ENCODE results near the gene CD83.
"Not testable (repeated sequence)": the region's sequence is repeated elsewhere in the genome, so short reads cannot be mapped to it uniquely, and the experiment has no call there.

Gene CD83

DNA sequence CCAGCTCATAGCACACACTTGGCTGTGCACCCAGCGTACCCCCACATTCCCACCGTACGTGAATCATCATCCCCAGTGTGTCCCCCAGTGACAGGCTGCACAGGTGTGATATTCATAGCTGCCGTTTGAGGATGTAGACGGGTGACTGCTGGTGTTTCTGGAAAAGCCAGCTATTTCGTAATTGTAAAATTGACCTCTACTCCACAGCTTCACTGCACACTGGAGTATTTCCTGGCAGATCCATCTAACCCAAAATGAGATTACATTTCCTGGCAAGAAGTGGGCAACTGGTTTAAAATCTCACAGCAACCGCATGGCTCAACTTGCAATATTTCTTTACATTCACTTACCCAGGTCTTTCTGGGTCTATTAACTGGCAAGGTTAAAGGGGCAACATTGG is 30.3 kb downstream of the CD83 start:
- Histone ChIP-seq H3K4me2 (ENCODE audit: low read length) (no peak overlapping the region), H3K27me3 (ENCODE audit: control insufficient read depth, insufficient read depth, low read length) (no peaks in the 10 kb centered on the region), H3K9me3 (ENCODE audit: control insufficient read depth, low read length) (no peaks in the 10 kb centered on the region), H3K9ac (no peak overlapping the region), H3K79me2 (no peaks in the 10 kb centered on the region), H3K36me3 (ENCODE audit: control insufficient read depth, insufficient read depth, low read length) (no peaks in the 10 kb centered on the region), H3K4me3 (ENCODE audit: low read depth, low read length) (no peak overlapping the region), H3K27ac (no peak overlapping the region), H3K4me1 (no peaks in the 10 kb centered on the region), H2AFZ (no peak overlapping the region)
- TF ChIP-seq, protein P1, sequence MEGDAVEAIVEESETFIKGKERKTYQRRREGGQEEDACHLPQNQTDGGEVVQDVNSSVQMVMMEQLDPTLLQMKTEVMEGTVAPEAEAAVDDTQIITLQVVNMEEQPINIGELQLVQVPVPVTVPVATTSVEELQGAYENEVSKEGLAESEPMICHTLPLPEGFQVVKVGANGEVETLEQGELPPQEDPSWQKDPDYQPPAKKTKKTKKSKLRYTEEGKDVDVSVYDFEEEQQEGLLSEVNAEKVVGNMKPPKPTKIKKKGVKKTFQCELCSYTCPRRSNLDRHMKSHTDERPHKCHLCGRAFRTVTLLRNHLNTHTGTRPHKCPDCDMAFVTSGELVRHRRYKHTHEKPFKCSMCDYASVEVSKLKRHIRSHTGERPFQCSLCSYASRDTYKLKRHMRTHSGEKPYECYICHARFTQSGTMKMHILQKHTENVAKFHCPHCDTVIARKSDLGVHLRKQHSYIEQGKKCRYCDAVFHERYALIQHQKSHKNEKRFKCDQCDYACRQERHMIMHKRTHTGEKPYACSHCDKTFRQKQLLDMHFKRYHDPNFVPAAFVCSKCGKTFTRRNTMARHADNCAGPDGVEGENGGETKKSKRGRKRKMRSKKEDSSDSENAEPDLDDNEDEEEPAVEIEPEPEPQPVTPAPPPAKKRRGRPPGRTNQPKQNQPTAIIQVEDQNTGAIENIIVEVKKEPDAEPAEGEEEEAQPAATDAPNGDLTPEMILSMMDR (IDR thresholded peaks at IDR 0.05), result no peak

DNA sequence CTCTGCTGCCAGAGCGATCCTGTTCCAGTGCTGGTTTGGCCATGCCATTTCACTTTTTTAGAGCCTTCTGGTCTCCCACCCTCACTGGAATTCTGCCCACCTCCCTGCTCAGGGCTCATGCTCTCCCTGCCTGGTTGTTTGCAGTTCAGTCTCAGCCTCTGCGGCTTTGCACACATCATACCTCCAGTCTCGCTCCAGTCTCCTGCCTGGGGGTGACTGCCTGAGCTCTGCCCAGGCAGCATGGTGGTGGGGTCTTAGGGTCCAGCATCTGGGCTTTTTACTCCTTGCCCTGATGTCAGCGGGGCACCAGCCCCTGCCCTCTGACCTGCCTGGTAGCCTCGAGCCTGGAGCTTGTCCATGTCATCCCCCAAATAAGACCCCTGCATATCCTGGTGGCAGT is 30.9 kb downstream of the CD83 start:
- Histone ChIP-seq H3K4me1 (no peaks in the 10 kb centered on the region), H3K36me3 (ENCODE audit: control insufficient read depth, insufficient read depth, low read length) (no peaks in the 10 kb centered on the region), H3K4me2 (ENCODE audit: low read length) (no peak overlapping the region), H3K27me3 (ENCODE audit: control insufficient read depth, insufficient read depth, low read length) (no peaks in the 10 kb centered on the region), H3K9me3 (ENCODE audit: control insufficient read depth, low read length) (no peaks in the 10 kb centered on the region), H3K27ac (no peak overlapping the region), H3K9ac (no peak overlapping the region), H3K79me2 (no peaks in the 10 kb centered on the region), H2AFZ (no peak overlapping the region), H3K4me3 (ENCODE audit: low read depth, low read length) (no peak overlapping the region)
- TF ChIP-seq, protein P1 (IDR thresholded peaks at IDR 0.05), result no peak

DNA sequence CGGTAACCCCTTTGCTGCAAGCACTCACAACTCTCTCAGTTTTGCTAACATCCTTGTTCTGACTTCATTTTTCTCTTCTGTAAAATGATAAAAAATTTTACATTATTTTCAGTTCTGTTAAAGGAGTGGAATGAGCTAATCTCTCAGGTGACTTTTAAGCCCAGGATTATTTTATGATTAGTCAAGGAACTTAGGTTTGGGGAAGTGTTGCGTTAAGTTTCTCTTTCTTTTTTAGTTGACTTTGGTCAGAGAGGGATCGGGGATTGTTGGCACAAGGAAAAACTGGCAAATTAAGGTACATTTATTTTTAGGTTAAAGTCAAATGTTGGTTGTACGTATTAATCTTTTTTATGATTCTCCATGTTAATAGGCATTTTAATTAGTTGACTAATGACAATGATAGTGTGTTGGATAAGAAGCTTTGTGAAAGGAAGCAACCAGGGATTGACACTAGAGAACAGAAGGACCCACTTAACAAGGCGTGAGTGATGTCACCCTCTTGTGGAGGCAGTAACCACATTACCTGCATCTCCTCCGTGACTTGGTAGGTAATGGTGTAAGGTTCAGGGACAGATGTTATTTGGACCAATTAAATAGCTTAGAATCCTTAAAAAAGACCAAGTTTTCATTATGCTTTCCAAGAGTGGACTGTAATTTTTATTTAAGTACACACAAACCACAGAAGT is 31.6 kb downstream of the CD83 start:
- Histone ChIP-seq H3K27me3 (ENCODE audit: control insufficient read depth, insufficient read depth, low read length) (no peaks in the 10 kb centered on the region), H3K79me2 (no peaks in the 10 kb centered on the region), H3K36me3 (ENCODE audit: control insufficient read depth, insufficient read depth, low read length) (no peaks in the 10 kb centered on the region), H3K4me2 (ENCODE audit: low read length) (no peak overlapping the region), H3K9ac (no peak overlapping the region), H3K4me1 (no peaks in the 10 kb centered on the region), H3K27ac (no peak overlapping the region), H3K9me3 (ENCODE audit: control insufficient read depth, low read length) (no peaks in the 10 kb centered on the region), H2AFZ (no peak overlapping the region), H3K4me3 (ENCODE audit: low read depth, low read length) (no peak overlapping the region)
- TF ChIP-seq, protein P1 (IDR thresholded peaks at IDR 0.05), result no peak

DNA sequence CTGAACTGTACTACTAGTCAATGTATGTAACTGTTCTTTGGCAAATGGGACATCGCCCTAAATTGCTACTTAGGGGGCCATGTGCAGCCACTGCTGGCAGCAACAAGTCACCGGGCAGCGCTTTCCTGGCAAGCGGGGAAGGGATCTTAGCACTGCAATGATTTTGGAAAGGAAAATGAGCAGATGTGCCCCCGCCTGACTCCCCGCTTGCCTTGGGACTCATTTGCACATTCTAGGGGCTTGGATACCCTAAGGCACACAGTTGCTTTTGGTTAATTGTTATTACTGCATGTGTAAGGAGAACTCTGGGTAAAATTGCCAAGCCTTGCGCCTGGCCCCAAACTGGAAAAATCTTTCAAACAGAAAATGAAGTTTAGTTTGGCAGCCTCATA is 32.2 kb downstream of the CD83 start:
- Histone ChIP-seq H3K4me1 (no peaks in the 10 kb centered on the region), H2AFZ (no peak overlapping the region), H3K27me3 (ENCODE audit: control insufficient read depth, insufficient read depth, low read length) (no peaks in the 10 kb centered on the region), H3K4me2 (ENCODE audit: low read length) (no peak overlapping the region), H3K9me3 (ENCODE audit: control insufficient read depth, low read length) (no peaks in the 10 kb centered on the region), H3K79me2 (no peaks in the 10 kb centered on the region), H3K36me3 (ENCODE audit: control insufficient read depth, insufficient read depth, low read length) (no peaks in the 10 kb centered on the region), H3K4me3 (ENCODE audit: low read depth, low read length) (no peak overlapping the region), H3K9ac (no peak overlapping the region), H3K27ac (no peak overlapping the region)
- TF ChIP-seq, protein P1 (IDR thresholded peaks at IDR 0.05), result no peak

DNA sequence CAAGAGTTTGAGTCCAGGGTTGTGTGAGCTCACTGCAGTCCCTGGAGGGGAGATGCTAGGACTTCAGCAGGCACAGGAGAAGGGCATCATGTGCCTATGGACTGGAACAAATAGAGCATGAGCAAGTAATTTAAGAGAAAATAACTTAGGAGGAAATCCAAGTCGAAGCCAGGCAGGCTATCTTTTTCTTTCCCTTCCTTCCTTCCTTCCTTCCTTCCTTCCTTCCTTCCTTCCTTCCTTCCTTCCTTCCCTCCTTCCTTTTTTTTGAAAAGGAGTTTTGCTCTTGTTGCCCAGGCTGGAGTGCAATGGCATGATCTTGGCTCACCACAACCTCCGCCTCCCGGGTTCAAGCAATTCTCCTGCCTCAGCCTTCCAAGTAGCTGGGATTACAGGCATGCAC is 33.7 kb downstream of the CD83 start:
- not testable (repeated sequence) for H3K27ac ChIP-seq; H3K4me3 ChIP-seq (ENCODE audit: low read depth, low read length); H3K4me2 ChIP-seq (ENCODE audit: low read length); H3K9me3 ChIP-seq (ENCODE audit: control insufficient read depth, low read length); H3K9ac ChIP-seq; H3K36me3 ChIP-seq (ENCODE audit: control insufficient read depth, insufficient read depth, low read length); H3K79me2 ChIP-seq; H2AFZ ChIP-seq; H3K4me1 ChIP-seq; H3K27me3 ChIP-seq (ENCODE audit: control insufficient read depth, insufficient read depth, low read length)
